ENCODE results near the gene DLX3.

The DLX3 gene

DNA sequence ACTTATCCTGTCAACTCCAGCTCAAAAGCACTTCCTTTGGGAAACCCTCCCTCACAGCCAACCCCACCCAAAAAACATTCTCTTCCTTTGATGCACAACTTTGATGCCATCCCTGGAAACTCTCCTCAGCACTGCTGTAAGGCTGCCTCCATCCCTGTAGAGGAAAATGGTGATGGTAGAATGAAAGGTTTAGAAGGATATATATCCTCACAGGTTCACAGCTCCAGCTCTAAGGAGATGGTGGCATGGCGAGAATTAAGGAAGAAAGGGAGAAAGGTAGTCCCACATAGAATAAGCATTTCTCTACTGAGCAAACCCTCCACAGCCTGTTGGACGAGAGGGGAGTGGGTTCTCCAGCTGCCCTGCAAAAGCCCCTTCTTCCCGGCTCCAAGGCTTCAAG lies 28.3 kb downstream of the DLX3 start:
- TF ChIP-seq, protein P1, sequence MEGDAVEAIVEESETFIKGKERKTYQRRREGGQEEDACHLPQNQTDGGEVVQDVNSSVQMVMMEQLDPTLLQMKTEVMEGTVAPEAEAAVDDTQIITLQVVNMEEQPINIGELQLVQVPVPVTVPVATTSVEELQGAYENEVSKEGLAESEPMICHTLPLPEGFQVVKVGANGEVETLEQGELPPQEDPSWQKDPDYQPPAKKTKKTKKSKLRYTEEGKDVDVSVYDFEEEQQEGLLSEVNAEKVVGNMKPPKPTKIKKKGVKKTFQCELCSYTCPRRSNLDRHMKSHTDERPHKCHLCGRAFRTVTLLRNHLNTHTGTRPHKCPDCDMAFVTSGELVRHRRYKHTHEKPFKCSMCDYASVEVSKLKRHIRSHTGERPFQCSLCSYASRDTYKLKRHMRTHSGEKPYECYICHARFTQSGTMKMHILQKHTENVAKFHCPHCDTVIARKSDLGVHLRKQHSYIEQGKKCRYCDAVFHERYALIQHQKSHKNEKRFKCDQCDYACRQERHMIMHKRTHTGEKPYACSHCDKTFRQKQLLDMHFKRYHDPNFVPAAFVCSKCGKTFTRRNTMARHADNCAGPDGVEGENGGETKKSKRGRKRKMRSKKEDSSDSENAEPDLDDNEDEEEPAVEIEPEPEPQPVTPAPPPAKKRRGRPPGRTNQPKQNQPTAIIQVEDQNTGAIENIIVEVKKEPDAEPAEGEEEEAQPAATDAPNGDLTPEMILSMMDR (IDR thresholded peaks at IDR 0.05; ENCODE audit: low read depth, low read length) = no peak
- no peak overlapping the region for H3K4me3 ChIP-seq (ENCODE audit: low read depth, low read length)
- in situ Hi-C loops (cut with HindIII; ENCODE audit: low sequenced_read_pairs) = no loop called here
- DNase-seq (ENCODE audit: low read depth, low spot score) = no peak

- DNase-seq (ENCODE audit: low read depth, low spot score) = no peak
- in situ Hi-C loops (cut with HindIII; ENCODE audit: low sequenced_read_pairs) = no loop called here
- TF ChIP-seq, protein P1 (IDR thresholded peaks at IDR 0.05; ENCODE audit: low read depth, low read length) = no peak
- H3K4me3 ChIP-seq (ENCODE audit: low read depth, low read length) = no peak overlapping the region
Measured at GRCh38 chr17:49965524-49965909, 29.5 kb downstream of the DLX3 start.

- DNase-seq (ENCODE audit: low read depth, low spot score) = no peak
- in situ Hi-C loops (cut with HindIII; ENCODE audit: low sequenced_read_pairs) = no loop called here
- TF ChIP-seq, protein P1 (IDR thresholded peaks at IDR 0.05; ENCODE audit: low read depth, low read length) = no peak
- H3K4me3 ChIP-seq (ENCODE audit: low read depth, low read length) = no peak overlapping the region
Measured at GRCh38 chr17:49964769-49965523, 30.1 kb downstream of the DLX3 start.

DNA sequence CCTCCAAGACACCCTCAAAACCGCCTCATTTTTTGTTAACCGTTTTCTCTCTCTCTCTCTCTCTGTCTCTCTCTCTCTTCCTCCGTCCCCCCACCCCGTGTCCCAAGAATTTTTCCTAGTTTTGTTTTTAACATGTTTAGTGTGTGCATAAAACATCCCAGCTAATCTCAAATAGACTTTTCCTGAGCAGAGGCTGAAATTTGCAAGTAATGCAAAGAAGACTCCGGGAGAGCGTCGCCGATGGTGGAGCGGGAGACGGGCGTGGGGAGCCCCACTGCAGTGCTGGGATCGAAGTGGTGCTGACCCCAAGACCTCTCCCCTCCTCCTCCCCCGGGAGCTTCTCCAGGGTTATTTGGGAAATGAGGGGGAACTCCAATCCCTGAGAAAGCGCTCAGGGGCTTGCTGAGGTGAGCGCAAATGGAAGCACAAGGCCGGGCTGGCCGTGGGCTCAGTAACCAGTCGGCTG lies 30.7 kb downstream of the DLX3 start:
- peak; percentile 4 for DNase-seq (ENCODE audit: low read depth, low spot score)
- in situ Hi-C loops (cut with HindIII; ENCODE audit: low sequenced_read_pairs) = no loop called here
- H3K4me3 ChIP-seq (ENCODE audit: low read depth, low read length) = no peak overlapping the region
- TF ChIP-seq, protein P1 (IDR thresholded peaks at IDR 0.05; ENCODE audit: low read depth, low read length) = no peak

DNA sequence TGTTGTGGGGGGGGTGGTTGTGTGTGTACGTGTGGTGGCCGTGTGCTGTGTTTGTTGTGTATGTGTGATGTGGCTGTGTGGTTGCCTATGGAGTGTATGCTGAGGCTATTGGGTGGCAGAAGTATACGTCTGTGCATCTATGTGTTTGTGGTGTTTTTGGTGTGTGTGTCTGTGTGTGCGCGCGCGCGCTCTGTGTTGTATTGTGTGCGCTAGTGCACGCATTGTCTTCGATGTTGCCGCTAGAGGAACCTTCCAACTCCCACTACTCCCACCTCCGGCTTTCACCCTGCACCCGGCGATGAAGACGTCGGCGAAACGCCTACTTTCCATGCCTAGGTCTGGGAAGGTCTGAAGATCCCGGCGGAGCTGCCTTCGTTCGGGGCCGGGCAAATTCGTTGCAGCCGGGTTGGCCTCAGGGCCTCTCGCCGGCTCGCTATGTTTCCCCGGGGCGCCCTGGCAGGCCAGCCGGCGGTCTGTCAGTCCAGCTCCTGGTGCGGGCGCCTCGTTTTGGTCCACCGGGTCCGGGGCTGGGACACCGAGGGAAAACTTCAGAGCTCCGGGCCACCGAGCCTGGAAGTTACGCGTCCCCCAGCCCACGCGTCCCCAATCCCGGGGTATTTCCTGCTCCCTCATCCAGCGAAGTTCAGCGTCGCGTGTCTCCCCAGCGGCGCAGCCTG lies 31.3 kb downstream of the DLX3 start:
- in situ Hi-C loops (cut with HindIII; ENCODE audit: low sequenced_read_pairs) = no loop called here
- DNase-seq (ENCODE audit: low read depth, low spot score) = no peak
- TF ChIP-seq, protein P1 (IDR thresholded peaks at IDR 0.05; ENCODE audit: low read depth, low read length) = no peak
- no peak overlapping the region for H3K4me3 ChIP-seq (ENCODE audit: low read depth, low read length)

DNA sequence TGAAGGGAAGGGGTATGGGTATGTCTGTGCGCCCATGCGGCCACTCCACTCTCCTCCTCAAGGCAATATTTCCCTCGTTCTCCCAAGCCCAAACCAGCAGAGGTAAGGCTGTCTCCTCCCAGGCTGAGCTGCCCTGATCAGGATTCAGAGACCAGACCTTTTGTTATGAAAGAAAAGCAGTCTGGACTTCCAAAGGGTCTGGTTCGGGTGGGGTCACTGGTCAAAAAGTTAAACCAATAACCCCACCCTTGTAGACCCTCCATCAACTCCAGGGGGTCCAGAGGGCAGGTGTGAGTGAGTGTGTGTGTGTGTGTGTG lies 31.8 kb downstream of the DLX3 start:
- no peak overlapping the region for H3K4me3 ChIP-seq (ENCODE audit: low read depth, low read length)
- TF ChIP-seq, protein P1 (IDR thresholded peaks at IDR 0.05; ENCODE audit: low read depth, low read length) = no peak
- no peak for DNase-seq (ENCODE audit: low read depth, low spot score)
- in situ Hi-C loops (cut with HindIII; ENCODE audit: low sequenced_read_pairs) = no loop called here

Data from astrocyte of the spinal cord (primary cell).